Panc1 (cell line): ENCODE results near the gene CD55.

Source experiments
- POLR2AphosphoS5 ChIP-seq: IDR thresholded peaks from 2 replicates; pipeline ENCODE4 v1.6.1; 2012; ENCODE audit warnings: mild to moderate bottlenecking, low read depth, low read length, moderate library complexity
- SIN3A ChIP-seq: IDR thresholded peaks from 2 replicates; pipeline ENCODE4 v1.6.1; 2012; ENCODE audit warnings: low read depth, mild to moderate bottlenecking, low read length, moderate library complexity, borderline replicate concordance; ENCODE audit not compliant: insufficient read depth
- TCF7L2 ChIP-seq: IDR thresholded peaks from 2 replicates; pipeline ENCODE4 v1.6.1; 2011; ENCODE audit warnings: mild to moderate bottlenecking, low read depth, low read length, inconsistent platforms
- TF ChIP-seq, protein P1 (sequence below): fragments of 450-650 bp; IDR thresholded peaks from 2 replicates; pipeline ENCODE4 v1.5.1; 2017; ENCODE audit warnings: mild to moderate bottlenecking
- TF ChIP-seq, protein P2 (sequence below), 2 experiments: IDR thresholded peaks; 2 replicates each; pipeline ENCODE4 v1.6.1; 2011 to 2012; ENCODE audit warnings: low read depth in 2 of 2, control low read depth in 1 of 2, low read length in 1 of 2, mild to moderate bottlenecking in 1 of 2, moderate library complexity in 1 of 2; ENCODE audit not compliant: insufficient read depth in 1 of 2

DNA sequence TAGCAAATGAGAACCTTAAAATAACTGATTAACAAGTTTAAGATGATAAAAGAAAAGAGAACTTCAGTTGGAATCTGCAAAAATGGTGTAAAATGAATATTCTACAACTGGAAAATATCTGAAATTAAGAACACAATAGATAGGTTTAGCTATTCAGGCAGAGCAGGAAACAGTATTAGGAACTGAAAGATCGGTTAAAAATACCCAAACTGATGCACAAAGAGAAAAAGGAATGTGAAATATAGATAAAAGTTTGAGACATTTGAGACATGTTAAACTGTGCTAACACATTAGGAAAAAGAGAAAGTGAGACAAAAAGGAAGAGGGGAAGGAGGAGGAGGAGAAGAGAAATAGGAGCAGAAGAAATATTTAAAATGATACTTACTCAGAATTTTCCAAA lies 12.1 kb downstream of the CD55 start:
- TF ChIP-seq, protein P1, sequence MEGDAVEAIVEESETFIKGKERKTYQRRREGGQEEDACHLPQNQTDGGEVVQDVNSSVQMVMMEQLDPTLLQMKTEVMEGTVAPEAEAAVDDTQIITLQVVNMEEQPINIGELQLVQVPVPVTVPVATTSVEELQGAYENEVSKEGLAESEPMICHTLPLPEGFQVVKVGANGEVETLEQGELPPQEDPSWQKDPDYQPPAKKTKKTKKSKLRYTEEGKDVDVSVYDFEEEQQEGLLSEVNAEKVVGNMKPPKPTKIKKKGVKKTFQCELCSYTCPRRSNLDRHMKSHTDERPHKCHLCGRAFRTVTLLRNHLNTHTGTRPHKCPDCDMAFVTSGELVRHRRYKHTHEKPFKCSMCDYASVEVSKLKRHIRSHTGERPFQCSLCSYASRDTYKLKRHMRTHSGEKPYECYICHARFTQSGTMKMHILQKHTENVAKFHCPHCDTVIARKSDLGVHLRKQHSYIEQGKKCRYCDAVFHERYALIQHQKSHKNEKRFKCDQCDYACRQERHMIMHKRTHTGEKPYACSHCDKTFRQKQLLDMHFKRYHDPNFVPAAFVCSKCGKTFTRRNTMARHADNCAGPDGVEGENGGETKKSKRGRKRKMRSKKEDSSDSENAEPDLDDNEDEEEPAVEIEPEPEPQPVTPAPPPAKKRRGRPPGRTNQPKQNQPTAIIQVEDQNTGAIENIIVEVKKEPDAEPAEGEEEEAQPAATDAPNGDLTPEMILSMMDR = no peak
- TF ChIP-seq SIN3A (no peak), POLR2AphosphoS5 (no peak), TCF7L2 (no peak)
- TF ChIP-seq, protein P2, sequence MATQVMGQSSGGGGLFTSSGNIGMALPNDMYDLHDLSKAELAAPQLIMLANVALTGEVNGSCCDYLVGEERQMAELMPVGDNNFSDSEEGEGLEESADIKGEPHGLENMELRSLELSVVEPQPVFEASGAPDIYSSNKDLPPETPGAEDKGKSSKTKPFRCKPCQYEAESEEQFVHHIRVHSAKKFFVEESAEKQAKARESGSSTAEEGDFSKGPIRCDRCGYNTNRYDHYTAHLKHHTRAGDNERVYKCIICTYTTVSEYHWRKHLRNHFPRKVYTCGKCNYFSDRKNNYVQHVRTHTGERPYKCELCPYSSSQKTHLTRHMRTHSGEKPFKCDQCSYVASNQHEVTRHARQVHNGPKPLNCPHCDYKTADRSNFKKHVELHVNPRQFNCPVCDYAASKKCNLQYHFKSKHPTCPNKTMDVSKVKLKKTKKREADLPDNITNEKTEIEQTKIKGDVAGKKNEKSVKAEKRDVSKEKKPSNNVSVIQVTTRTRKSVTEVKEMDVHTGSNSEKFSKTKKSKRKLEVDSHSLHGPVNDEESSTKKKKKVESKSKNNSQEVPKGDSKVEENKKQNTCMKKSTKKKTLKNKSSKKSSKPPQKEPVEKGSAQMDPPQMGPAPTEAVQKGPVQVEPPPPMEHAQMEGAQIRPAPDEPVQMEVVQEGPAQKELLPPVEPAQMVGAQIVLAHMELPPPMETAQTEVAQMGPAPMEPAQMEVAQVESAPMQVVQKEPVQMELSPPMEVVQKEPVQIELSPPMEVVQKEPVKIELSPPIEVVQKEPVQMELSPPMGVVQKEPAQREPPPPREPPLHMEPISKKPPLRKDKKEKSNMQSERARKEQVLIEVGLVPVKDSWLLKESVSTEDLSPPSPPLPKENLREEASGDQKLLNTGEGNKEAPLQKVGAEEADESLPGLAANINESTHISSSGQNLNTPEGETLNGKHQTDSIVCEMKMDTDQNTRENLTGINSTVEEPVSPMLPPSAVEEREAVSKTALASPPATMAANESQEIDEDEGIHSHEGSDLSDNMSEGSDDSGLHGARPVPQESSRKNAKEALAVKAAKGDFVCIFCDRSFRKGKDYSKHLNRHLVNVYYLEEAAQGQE (IDR thresholded peaks at IDR 0.05; ENCODE audit: insufficient read depth in 1 of 2, low read depth in 2 of 2, low read length in 1 of 2) = no peak
